Tibial nerve (tissue), 4 donors: Measurements from ENCODE around the gene SLC5A11.

Experiments
- EP300 ChIP-seq, 2 donors: sonication (generic); formaldehyde crosslinking; IDR thresholded peaks; one replicate each; pipeline ENCODE4 v1.6.1; 2017; ENCODE audit warnings: antibody characterized with exemption in 2 of 2, mild to moderate bottlenecking in 1 of 2
- POLR2A ChIP-seq, 2 donors: fragments of 450-650 bp; IDR thresholded peaks; one replicate each; pipeline ENCODE4 v1.6.1; 2017; ENCODE audit warnings: antibody characterized with exemption in 2 of 2, mild to moderate bottlenecking in 2 of 2, moderate library complexity in 2 of 2
- TF ChIP-seq, protein P1 (sequence below), 5 experiments: fragments of 200-600 bp in 3 of 5; fragments of 450-650 bp in 2 of 5; sonication (generic) in 3 of 5; IDR thresholded peaks; one replicate each; pipeline ENCODE4 v1.5.1; 2016 to 2019; ENCODE audit warnings: antibody characterized with exemption in 5 of 5, mild to moderate bottlenecking in 3 of 5, moderate library complexity in 2 of 5

DNA sequence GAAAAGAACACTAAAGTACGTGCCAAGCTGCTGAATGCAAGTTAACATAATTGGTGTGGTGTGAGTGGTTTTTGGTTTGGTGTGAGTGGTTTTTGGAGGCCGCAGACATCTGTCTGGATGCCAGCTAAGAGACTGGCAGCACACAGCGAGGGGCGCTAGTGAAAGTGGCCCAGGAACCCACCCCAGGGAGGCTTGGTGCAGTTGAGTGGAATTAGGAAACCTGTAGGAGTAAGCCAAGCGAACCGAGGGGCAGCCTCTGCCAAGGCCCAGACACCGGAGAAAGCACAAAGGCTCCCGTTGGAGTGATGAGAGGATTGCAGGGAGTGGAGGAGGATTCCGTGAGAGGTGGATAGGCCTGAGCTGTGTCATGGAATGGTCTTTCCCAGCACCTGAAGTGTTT, 24.6 kb upstream of the SLC5A11 start:
- TF ChIP-seq, protein P1, sequence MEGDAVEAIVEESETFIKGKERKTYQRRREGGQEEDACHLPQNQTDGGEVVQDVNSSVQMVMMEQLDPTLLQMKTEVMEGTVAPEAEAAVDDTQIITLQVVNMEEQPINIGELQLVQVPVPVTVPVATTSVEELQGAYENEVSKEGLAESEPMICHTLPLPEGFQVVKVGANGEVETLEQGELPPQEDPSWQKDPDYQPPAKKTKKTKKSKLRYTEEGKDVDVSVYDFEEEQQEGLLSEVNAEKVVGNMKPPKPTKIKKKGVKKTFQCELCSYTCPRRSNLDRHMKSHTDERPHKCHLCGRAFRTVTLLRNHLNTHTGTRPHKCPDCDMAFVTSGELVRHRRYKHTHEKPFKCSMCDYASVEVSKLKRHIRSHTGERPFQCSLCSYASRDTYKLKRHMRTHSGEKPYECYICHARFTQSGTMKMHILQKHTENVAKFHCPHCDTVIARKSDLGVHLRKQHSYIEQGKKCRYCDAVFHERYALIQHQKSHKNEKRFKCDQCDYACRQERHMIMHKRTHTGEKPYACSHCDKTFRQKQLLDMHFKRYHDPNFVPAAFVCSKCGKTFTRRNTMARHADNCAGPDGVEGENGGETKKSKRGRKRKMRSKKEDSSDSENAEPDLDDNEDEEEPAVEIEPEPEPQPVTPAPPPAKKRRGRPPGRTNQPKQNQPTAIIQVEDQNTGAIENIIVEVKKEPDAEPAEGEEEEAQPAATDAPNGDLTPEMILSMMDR (IDR thresholded peaks at IDR 0.05): no peak
- no peak for TF ChIP-seq POLR2A (IDR thresholded peaks at IDR 0.05)
- no peak for TF ChIP-seq EP300 (IDR thresholded peaks at IDR 0.05)
